Activated CD4-positive, alpha-beta T cell treated with anti-CD3 and anti-CD28 coated beads for 24 hours (primary cell): ENCODE measurements around the gene SUGP2.
"Not testable (repeated sequence)": the region's sequence is repeated elsewhere in the genome, so short reads cannot be mapped to it uniquely, and the experiment has no call there.

Experiments used
- DNase-seq, 2 donors: peaks; one replicate each; pipeline ENCODE4 v3.0.0-alpha.2; 2020; ENCODE audit warnings: low read depth in 2 of 2

Gene SUGP2

GRCh38 chr19:19032420-19033175 is 719 bp downstream of the SUGP2 start:
- DNase-seq = peak; percentile 76 to 80

- no peak for DNase-seq
Measured at GRCh38 chr19:19031891-19032290, 1.4 kb downstream of the SUGP2 start.

GRCh38 chr19:19028526-19028925 is 4.8 kb downstream of the SUGP2 start:
- DNase-seq = no peak

- DNase-seq = no peak
Measured at GRCh38 chr19:19027228-19027627, 6.1 kb downstream of the SUGP2 start.

- DNase-seq = no peak
Measured at GRCh38 chr19:19026299-19026971, 6.9 kb downstream of the SUGP2 start.

- no peak for DNase-seq
Measured at GRCh38 chr19:19025861-19026260, 7.5 kb downstream of the SUGP2 start.

- not testable (repeated sequence) for DNase-seq
Measured at GRCh38 chr19:19023376-19023775, 9.9 kb downstream of the SUGP2 start.

GRCh38 chr19:19022380-19022961 is 10.8 kb downstream of the SUGP2 start:
- no peak for DNase-seq

- DNase-seq = no peak
Measured at GRCh38 chr19:19021115-19021514, 12.2 kb downstream of the SUGP2 start.

GRCh38 chr19:19010551-19010950 is 22.8 kb downstream of the SUGP2 start:
- no peak for DNase-seq

- no peak for DNase-seq
Measured at GRCh38 chr19:19009951-19010350, 23.4 kb downstream of the SUGP2 start.

GRCh38 chr19:19006213-19006612 is 27.1 kb downstream of the SUGP2 start:
- no peak for DNase-seq

- DNase-seq = no peak
Measured at GRCh38 chr19:19004144-19004543, 29.2 kb downstream of the SUGP2 start.

GRCh38 chr19:18999896-19000620 is 33.3 kb downstream of the SUGP2 start:
- DNase-seq = no peak

- no peak for DNase-seq
Measured at GRCh38 chr19:18999016-18999758, 34.1 kb downstream of the SUGP2 start.

- no peak for DNase-seq
Measured at GRCh38 chr19:18998276-18998675, 35.0 kb downstream of the SUGP2 start.

- DNase-seq = no peak
Measured at GRCh38 chr19:18996796-18997394, 36.4 kb downstream of the SUGP2 start.

GRCh38 chr19:18996351-18996750 is 37.0 kb downstream of the SUGP2 start:
- no peak for DNase-seq

- DNase-seq = no peak
Measured at GRCh38 chr19:18995804-18996241, 37.5 kb downstream of the SUGP2 start.

- no peak for DNase-seq
Measured at GRCh38 chr19:18993115-18993514, 40.2 kb downstream of the SUGP2 start.

GRCh38 chr19:18992696-18993095 is 40.6 kb downstream of the SUGP2 start:
- DNase-seq = no peak
